DMS153 treated with DMSO at 0.1 percent for 48 hours (cell line): ENCODE measurements around the gene ANXA10.
"Not testable (repeated sequence)": the region's sequence is repeated elsewhere in the genome, so short reads cannot be mapped to it uniquely, and the experiment has no call there.

Experiments used
- DNase-seq: peaks from one replicate; lab custom pipeline; 2025; ENCODE audit not compliant: unreplicated experiment; lab: John Stamatoyannopoulos, UW

ANXA10 gene

GRCh38 chr4:168092176-168092712, at the start of gene ANXA10:
TSS of gene ANXA10 (plus strand) at chr4:168092537. CDS start at chr4:168092701, 164 bp downstream.
- DNase-seq, result no peak

- DNase-seq, result no peak
Measured at GRCh38 chr4:168045354-168045753, 47.0 kb upstream of the ANXA10 start.

DNA sequence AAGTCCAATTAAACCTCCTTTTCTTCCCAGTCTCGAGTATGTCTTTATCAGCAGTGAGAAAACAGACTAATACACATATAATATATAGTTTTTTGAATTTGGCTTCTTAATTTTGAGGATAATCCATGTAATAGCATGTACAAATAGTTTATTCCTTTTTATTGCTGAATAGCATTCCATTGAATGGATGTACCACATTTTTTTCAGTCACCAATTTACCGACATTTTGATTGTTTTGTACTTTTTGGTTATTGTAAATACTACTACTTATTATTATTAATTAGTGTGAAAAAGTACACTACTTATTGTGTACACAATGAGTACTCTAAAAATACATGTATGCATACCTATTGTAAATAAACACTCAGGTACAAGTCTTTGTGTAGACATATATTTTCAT, 42.3 kb upstream of the ANXA10 start:
- DNase-seq, result no peak

DNA sequence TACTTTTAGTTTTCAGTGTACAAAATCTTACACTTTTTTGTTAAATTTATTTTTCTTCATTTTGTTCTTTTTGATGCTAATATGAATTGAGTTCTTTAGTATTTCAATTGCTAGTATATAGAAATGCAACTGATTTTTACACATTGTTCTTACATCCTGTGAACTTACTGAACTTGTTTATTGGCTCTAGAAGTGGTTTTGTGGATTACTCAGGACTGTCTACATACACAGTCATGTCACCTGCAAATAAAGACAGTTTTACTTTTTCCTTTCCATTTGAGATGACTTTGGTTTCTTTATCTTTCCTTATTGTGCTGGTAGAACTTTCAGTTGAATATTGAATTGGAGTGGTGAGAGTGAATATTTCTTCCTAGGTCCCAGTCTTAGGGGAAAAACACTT, 40.8 kb upstream of the ANXA10 start:
- no peak for DNase-seq

- no peak for DNase-seq
Measured at GRCh38 chr4:168057412-168057811, 34.9 kb upstream of the ANXA10 start.

DNA sequence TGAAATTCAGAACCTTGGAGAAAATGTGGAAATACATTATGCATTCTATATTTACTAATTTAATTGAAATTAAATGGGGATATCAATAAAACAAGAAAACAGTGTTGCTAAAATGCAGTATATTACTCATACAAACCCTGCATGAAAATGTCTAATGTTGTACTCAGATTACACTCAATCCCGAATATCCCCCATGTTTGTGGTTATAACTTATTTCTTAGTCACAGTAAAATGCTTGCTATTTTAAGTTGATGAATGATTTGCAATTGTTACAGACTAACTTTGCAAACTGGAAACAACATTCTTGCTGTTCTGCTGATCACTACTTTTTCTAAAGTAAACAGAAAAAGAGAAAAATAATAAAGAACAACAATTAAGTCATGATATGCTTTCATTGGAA, 33.1 kb upstream of the ANXA10 start:
- no peak for DNase-seq

DNA sequence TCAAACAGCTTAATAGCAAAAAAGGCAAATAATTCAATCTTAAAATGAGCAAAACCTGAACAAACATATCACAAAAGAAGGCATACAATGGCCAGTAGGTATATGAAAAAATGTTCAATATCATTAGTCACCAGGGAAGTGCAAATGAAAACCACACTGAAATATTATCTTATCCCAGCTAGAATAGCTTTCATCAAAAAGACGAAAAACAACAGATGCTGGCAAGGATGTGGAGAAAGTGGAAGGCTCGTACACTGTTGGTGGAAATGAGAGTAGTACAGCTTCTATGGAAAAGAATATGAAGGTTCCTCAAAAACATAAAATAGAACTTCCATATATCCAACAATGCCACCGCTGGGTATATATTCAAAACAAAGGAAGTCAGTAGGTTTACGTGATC, 29.3 kb upstream of the ANXA10 start:
- DNase-seq, result no peak

- DNase-seq, result no peak
Measured at GRCh38 chr4:168070903-168071302, 21.4 kb upstream of the ANXA10 start.

DNA sequence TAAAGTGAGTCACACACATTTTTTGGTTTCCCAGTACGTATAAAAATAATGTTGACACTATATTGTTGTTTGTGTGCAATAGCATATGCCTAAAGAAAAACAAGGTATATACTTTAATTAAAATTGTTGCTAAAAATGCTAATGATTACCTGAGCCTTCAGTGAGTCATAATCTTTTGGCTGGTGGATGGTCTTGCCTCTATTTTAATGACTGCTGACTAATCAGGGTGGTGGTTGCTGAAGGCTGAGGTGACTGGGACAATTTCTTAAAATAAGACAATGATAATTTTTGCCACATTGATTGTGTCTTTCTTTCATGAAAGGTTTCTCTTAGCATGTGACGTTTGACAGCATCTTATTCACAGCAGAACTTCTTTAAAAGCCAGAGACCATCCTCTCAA, 21.0 kb upstream of the ANXA10 start:
- no peak for DNase-seq

GRCh38 chr4:168074861-168075260, 17.5 kb upstream of the ANXA10 start:
- DNase-seq, result no peak

DNA sequence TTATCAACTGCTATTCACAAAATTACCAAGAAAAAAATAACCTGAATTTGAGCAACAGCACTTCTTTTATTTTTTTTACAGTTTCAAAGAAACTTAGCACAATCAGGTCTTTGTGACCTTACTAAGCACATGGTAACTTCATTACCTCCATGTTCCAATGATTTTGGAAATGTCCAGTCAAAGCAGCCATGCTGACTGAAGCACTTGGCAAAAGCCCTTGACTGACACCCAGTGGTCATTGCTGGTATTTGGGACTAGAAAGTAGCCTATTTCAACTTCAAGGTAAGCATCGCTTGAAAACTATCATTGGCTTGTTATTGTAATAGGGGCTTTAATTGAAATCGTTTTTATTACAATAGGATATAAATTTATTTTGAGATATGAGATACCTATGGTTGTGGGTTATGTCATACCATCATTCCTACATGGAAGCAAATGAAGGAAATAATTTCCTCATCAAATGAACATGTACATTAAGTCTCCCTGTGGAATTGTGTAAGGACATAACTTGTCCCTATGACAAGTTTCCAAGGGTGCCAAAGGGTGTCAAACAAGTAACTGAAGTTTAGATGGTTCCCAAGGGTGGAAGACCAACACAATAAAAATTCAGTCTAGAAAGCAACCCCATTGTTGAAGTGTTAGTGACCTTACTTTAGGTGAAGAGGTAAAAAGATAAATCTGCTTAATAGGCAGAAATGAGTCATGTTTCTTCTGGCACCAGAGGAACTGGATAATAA, 15.2 kb upstream of the ANXA10 start:
- peak; percentile 38 for DNase-seq

- DNase-seq, result no peak
Measured at GRCh38 chr4:168077726-168078239, 14.6 kb upstream of the ANXA10 start.

DNA sequence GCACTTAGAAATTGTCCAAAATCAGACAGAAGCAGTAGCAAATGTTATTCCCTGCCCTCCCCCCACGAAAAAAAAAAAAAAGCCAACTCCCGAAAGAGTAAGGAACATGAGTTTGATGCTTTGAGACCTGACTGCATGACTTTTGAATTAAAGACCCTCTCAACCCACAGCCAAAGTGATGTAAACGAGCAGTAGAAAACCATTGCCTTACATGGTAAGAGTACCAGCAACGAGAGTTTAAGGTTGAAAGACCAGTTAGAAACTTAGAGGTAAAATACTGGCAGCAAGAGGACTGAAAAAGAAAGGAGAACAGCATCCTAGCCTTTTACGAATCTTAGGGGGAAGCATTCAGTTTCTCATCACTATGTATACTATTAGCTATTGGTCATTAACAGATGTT, 10.0 kb upstream of the ANXA10 start:
- DNase-seq, result no peak

DNA sequence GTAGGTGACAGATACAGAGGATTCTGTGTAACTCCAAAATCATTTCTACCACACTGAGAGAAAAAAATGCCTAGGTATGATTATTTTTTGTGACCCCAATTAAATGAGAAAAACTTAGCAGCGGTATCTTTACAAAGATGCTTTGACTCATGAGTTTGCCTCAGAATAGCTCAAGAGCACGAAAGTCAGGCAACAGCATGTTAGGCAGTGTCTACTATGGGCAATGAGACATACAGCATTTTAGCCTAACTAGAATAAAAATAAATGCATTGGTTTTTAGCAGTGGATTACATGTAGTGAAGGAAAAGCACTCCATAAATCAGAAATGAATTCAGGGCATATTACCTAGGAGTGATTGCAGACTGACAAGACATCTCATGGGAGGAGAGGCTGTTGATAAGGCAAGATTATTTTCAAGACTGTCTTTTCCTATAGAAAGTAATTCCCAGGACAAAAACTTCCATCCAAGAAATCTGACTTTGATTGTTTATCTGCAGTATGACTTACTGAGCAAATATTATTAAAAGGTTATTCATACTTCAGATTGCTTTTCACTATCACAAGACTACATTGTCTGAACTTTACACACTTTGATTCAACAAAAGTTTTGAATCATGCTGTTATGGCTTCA, 3.6 kb downstream of the ANXA10 start:
- no peak for DNase-seq

DNA sequence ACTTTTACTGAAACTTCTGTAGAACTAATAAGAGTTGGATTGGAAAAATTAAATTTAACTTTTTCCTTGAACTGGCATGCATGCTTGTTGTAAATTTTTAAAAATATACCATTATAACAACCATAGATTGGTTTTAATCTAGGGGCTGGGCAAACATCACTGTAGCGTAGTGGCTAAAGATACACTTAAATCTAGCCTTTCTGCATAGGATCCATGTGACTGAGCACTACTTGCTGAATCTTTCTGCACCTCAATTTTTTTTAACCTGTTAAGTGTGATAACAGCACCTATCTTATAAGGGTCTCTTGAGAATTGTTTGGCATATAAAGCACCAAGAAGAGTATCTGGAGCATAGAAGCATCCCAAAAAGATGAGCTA, 4.1 kb downstream of the ANXA10 start:
- DNase-seq, result no peak

- no peak for DNase-seq
Measured at GRCh38 chr4:168097161-168097560, 4.8 kb downstream of the ANXA10 start.

DNA sequence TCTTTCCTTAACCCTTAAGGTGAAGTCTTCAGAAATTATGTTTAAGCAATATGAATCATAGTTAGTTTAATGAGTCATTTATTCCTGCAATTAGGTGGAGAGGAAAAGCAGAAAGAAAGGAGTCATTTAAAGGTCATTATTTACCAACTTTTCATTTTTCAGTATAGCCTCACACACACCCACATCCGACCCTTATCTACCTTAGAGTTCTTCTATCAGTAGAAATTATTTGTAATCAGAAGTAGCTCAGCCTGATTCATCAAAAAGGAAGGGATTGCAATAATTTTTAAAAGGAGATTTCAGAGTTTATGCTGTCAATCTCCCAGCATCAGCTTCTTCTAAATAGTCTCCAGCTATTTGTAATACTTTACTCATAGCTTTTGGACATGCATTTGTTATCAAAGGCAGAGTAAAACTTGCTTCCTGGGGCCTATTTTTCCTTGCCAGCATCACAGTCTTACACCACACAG, 5.9 kb downstream of the ANXA10 start:
- no peak for DNase-seq

GRCh38 chr4:168099195-168099594, 6.9 kb downstream of the ANXA10 start:
- no peak for DNase-seq

GRCh38 chr4:168101026-168101425, 8.7 kb downstream of the ANXA10 start:
- no peak for DNase-seq

DNA sequence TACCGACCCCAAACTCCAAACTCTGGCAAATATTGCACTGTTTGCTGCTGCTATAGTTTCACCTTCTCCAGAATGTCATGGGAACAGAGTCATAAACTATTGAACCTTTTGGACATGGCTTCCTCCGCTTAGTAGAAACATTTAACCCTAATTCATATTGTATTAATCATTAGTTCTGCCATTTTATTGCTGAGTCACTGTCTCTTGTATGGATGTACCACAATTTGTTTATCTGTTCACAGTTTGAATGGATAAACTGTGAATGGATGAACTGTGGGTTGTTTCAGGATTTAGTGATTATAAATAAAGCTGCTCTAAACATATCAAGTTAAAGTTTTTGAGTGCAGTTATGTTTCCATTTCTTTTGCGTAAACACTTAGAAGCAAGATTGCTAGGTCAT, 10.1 kb downstream of the ANXA10 start:
- DNase-seq, result no peak

- no peak for DNase-seq
Measured at GRCh38 chr4:168109527-168109926, 17.2 kb downstream of the ANXA10 start.

- not testable (repeated sequence) for DNase-seq
Measured at GRCh38 chr4:168113059-168113458, 20.7 kb downstream of the ANXA10 start.
